ENCODE results near the gene HLA-DMA.
A peak's percentile ranks its signal among the peaks of the same experiment; 100 is the strongest.

The HLA-DMA gene

DNA sequence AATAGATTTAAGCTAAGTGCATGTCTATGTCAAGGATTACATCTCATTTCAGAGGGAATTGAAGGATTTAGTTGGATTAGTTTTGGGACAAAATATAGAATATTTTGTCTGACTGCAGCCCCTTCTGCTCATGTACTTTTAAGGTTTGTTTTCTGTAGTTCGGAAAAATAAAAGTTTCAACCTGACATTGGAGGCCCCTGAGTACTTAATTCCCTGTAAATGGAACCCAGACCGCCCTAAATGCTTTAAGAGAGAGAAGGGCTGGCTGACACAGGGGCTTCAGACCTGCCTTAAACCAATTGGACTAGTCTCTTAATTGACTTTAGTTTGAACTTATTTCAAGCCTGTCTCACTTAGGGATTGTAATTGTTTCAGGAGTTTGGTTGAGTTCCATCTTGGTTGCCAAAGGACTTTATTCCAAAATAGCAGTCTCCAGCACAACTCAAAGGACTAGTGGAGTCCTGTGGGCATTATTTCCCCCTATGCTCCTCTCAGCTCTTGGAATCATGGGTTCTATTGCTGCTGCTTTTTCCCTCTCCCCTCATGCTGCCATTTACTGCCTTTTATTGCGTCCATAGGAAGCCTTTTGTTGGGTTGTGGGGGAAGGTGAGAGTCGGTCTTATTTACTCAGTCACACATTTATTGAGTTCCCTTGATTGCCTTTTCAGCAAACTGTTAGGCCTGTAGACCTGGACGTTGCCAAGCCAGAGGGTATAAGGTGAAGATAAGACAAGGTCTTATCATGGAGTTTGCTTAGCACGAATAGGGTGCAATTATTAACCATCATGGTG, 30.0 kb upstream of the HLA-DMA start:
- Histone ChIP-seq H3K27ac (ENCODE audit: low read depth, low read length, severe bottlenecking) (peak overlapping the region; percentile 36), H3K4me3 (ENCODE audit: extremely low read depth, insufficient read depth, low read length, poor library complexity, severe bottlenecking) (no peak overlapping the region), H3K9me3 (ENCODE audit: control insufficient read depth, low read length) (no peaks in the 10 kb centered on the region), H3K4me1 (ENCODE audit: control insufficient read depth, insufficient read depth, low read length, poor library complexity, severe bottlenecking) (peaks cover 3% of the 10 kb centered on the region), H3K36me3 (ENCODE audit: control insufficient read depth, insufficient read depth, low read length) (peaks cover 45% of the 10 kb centered on the region)
- 86 to 94% methylated on average over 1 to 3 of the region's 6 CpGs for WGBS, 2 experiments (ENCODE audit: insufficient coverage in 2 of 2)

DNA sequence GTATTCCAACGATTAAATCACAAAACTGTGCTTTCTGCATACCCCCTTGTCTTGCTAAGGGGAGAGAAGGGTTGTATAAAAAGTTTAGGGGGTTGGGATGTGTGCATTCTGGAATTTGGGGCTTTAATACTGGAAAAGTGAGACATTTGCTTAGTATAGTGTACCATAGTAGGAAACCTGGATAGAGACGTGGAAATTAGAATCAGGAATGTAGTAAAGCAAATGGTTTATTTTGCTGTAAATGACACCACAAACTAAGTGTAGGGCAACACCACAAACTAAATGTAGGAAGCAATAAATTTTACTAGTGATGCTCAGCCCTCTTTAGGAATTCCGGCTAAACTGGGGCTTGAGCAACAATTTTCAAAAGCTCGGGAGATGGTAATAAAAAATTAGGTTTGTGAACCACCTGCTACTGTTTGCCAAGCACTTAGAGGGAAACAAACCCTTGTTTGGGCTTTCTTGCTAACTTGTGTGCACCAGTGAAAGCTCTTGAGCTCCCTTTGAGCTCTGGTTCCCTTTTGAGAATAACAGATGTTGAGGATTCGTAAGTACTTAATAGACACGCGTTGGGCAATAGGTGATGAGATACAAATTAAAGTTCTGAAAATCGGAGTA, 29.3 kb upstream of the HLA-DMA start:
- Histone ChIP-seq H3K4me1 (ENCODE audit: control insufficient read depth, insufficient read depth, low read length, poor library complexity, severe bottlenecking) (peaks cover 3% of the 10 kb centered on the region), H3K36me3 (ENCODE audit: control insufficient read depth, insufficient read depth, low read length) (peaks cover 52% of the 10 kb centered on the region), H3K4me3 (ENCODE audit: extremely low read depth, insufficient read depth, low read length, poor library complexity, severe bottlenecking) (no peak overlapping the region), H3K9me3 (ENCODE audit: control insufficient read depth, low read length) (no peaks in the 10 kb centered on the region), H3K27ac (ENCODE audit: low read depth, low read length, severe bottlenecking) (no peak overlapping the region)
- 88 to 98% methylated on average over 6 to 7 of the region's 8 CpGs for WGBS, 2 experiments (ENCODE audit: insufficient coverage in 2 of 2)

DNA sequence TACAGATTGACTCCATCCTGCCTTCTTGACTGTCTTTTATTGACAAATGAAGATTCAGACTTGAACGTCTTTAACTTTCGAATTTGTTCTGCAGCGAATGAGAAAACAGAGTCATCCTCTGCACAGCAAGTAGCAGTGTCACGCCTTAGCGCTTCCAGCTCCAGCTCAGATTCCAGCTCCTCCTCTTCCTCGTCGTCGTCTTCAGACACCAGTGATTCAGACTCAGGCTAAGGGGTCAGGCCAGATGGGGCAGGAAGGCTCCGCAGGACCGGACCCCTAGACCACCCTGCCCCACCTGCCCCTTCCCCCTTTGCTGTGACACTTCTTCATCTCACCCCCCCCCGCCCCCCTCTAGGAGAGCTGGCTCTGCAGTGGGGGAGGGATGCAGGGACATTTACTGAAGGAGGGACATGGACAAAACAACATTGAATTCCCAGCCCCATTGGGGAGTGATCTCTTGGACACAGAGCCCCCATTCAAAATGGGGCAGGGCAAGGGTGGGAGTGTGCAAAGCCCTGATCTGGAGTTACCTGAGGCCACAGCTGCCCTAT, 27.7 kb upstream of the HLA-DMA start:
- peaks cover 14% of the 10 kb centered on the region for H3K4me1 ChIP-seq (ENCODE audit: control insufficient read depth, insufficient read depth, low read length, poor library complexity, severe bottlenecking)
- 90 to 96% methylated on average over 8 of the region's 11 CpGs for WGBS, 2 experiments (ENCODE audit: insufficient coverage in 2 of 2)
- peaks cover 68% of the 10 kb centered on the region for H3K36me3 ChIP-seq (ENCODE audit: control insufficient read depth, insufficient read depth, low read length)

DNA sequence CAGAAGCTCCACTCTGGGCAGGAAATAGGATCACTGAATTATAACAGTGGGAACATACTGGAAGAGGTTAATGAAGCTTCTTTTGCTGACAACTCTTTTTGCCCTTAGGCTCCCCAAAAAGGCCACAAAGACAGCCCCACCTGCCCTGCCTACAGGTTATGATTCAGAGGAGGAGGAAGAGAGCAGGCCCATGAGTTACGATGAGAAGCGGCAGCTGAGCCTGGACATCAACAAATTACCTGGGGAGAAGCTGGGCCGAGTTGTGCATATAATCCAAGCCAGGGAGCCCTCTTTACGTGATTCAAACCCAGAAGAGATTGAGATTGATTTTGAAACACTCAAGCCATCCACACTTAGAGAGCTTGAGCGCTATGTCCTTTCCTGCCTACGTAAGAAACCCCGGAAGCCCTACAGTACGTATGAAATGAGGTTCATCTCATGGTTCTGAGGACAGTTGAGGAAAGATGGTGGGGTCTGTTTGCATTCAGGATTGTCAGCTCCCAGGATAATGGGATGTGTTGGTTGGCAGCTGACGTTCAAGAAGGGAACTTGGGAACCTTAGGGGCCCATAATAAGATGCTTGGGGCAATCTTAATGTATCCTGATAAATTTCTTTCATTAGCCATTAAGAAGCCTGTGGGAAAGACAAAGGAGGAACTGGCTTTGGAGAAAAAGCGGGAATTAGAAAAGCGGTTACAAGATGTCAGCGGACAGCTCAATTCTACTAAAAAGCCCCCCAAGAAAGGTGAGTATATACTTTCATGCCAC, 27.0 kb upstream of the HLA-DMA start:
- 96 to 97% methylated on average over 8 to 10 of the region's 12 CpGs for WGBS, 2 experiments (ENCODE audit: insufficient coverage in 2 of 2)
- Histone ChIP-seq H3K4me3 (ENCODE audit: extremely low read depth, insufficient read depth, low read length, poor library complexity, severe bottlenecking) (no peak overlapping the region), H3K36me3 (ENCODE audit: control insufficient read depth, insufficient read depth, low read length) (peaks cover 75% of the 10 kb centered on the region), H3K9me3 (ENCODE audit: control insufficient read depth, low read length) (no peaks in the 10 kb centered on the region), H3K4me1 (ENCODE audit: control insufficient read depth, insufficient read depth, low read length, poor library complexity, severe bottlenecking) (peaks cover 16% of the 10 kb centered on the region), H3K27ac (ENCODE audit: low read depth, low read length, severe bottlenecking) (peak overlapping the region; percentile 23)

More for the DNA sequence above, 27.7 kb upstream of the HLA-DMA start:
- Histone ChIP-seq H3K27ac (ENCODE audit: low read depth, low read length, severe bottlenecking) (peak overlapping the region; percentile 23), H3K9me3 (ENCODE audit: control insufficient read depth, low read length) (no peaks in the 10 kb centered on the region), H3K4me3 (ENCODE audit: extremely low read depth, insufficient read depth, low read length, poor library complexity, severe bottlenecking) (no peak overlapping the region)

DNA sequence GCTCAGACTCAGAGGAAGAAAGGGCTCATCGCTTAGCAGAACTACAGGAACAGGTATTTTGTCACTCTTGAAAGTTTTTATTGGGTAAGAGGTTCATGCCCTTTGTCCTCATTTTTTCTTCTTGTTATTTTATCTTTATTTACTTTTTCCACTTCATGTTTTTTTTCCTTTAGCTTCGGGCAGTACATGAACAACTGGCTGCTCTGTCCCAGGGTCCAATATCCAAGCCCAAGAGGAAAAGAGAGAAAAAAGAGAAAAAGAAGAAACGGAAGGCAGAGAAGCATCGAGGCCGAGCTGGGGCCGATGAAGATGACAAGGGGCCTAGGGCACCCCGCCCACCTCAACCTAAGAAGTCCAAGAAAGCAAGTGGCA, 25.0 kb upstream of the HLA-DMA start:
- Histone ChIP-seq H3K9me3 (ENCODE audit: control insufficient read depth, low read length) (no peaks in the 10 kb centered on the region), H3K4me1 (ENCODE audit: control insufficient read depth, insufficient read depth, low read length, poor library complexity, severe bottlenecking) (peaks cover 16% of the 10 kb centered on the region), H3K4me3 (ENCODE audit: extremely low read depth, insufficient read depth, low read length, poor library complexity, severe bottlenecking) (no peak overlapping the region), H3K27ac (ENCODE audit: low read depth, low read length, severe bottlenecking) (no peak overlapping the region), H3K36me3 (ENCODE audit: control insufficient read depth, insufficient read depth, low read length) (peaks cover 95% of the 10 kb centered on the region)
- WGBS, 2 experiments (ENCODE audit: insufficient coverage in 2 of 2) = 93 to 94% methylated on average over 5 to 6 of the region's 7 CpGs

DNA sequence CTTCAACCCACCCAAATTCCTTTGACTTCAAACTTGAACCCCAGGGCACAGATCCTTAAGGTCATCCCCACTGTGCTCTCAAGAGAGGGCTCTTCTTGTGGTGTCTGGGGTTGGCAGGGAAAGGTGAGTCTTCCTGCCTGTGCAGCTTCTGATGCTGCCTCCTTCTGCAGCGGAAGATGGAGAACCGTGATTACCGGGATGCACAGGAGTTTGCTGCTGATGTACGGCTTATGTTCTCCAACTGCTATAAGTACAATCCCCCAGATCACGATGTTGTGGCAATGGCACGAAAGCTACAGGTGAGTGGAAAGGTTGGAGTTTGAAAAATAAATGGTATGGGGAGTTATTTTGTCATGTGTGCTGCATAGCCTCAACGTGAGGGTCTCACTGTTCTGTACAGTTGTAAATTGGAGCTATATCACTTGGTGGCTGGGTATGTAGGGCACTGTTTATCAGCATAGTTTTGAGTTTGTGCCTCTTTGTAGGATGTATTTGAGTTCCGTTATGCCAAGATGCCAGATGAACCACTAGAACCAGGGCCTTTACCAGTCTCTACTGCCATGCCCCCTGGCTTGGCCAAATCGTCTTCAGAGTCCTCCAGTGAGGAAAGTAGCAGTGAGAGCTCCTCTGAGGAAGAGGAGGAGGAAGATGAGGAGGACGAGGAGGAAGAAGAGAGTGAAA, 24.5 kb upstream of the HLA-DMA start:
- Histone ChIP-seq H3K36me3 (ENCODE audit: control insufficient read depth, insufficient read depth, low read length) (peaks cover 100% of the 10 kb centered on the region), H3K27ac (ENCODE audit: low read depth, low read length, severe bottlenecking) (no peak overlapping the region), H3K4me1 (ENCODE audit: control insufficient read depth, insufficient read depth, low read length, poor library complexity, severe bottlenecking) (peaks cover 16% of the 10 kb centered on the region), H3K9me3 (ENCODE audit: control insufficient read depth, low read length) (no peaks in the 10 kb centered on the region), H3K4me3 (ENCODE audit: extremely low read depth, insufficient read depth, low read length, poor library complexity, severe bottlenecking) (no peak overlapping the region)
- 93 to 95% methylated on average over 7 of the region's 10 CpGs for WGBS, 2 experiments (ENCODE audit: insufficient coverage in 2 of 2)

DNA sequence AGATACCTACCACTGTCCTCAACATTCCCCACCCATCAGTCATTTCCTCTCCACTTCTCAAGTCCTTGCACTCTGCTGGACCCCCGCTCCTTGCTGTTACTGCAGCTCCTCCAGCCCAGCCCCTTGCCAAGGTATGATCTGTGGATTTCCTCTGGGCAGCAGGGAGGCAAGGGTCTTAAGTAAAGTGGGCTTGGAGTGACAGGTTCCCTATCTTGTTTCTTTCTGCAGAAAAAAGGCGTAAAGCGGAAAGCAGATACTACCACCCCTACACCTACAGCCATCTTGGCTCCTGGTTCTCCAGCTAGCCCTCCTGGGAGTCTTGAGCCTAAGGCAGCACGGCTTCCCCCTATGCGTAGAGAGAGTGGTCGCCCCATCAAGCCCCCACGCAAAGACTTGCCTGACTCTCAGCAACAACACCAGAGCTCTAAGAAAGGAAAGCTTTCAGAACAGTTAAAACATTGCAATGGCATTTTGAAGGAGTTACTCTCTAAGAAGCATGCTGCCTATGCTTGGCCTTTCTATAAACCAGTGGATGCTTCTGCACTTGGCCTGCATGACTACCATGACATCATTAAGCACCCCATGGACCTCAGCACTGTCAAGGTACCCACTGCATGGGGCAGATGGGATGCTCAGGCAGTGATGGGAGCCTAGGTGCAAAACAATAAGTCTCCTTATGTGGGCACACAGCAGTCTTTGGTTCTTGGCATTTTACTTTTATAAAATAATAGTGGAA, 23.6 kb upstream of the HLA-DMA start:
- 94 to 100% methylated on average over 2 to 3 of the region's 7 CpGs for WGBS, 2 experiments (ENCODE audit: insufficient coverage in 2 of 2)
- Histone ChIP-seq H3K4me1 (ENCODE audit: control insufficient read depth, insufficient read depth, low read length, poor library complexity, severe bottlenecking) (peaks cover 14% of the 10 kb centered on the region), H3K9me3 (ENCODE audit: control insufficient read depth, low read length) (no peaks in the 10 kb centered on the region), H3K27ac (ENCODE audit: low read depth, low read length, severe bottlenecking) (peak overlapping the region; percentile 0), H3K36me3 (ENCODE audit: control insufficient read depth, insufficient read depth, low read length) (peaks cover 95% of the 10 kb centered on the region), H3K4me3 (ENCODE audit: extremely low read depth, insufficient read depth, low read length, poor library complexity, severe bottlenecking) (no peak overlapping the region)

DNA sequence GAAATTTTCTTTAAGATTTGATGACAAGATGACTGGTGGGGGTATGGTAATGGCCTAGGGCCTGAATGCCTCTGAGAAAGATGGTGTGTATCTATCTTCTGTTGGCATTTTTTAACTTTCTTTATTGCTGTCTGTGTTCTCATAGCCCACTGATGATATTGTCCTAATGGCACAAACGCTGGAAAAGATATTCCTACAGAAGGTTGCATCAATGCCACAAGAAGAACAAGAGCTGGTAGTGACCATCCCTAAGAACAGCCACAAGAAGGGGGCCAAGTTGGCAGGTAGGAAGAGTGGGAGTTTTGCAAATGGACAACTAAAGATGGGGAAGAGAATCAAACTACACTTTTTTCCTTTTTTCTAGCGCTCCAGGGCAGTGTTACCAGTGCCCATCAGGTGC, 23.0 kb upstream of the HLA-DMA start:
- Histone ChIP-seq H3K4me3 (ENCODE audit: extremely low read depth, insufficient read depth, low read length, poor library complexity, severe bottlenecking) (peak overlapping the region; percentile 96), H3K4me1 (ENCODE audit: control insufficient read depth, insufficient read depth, low read length, poor library complexity, severe bottlenecking) (peaks cover 14% of the 10 kb centered on the region), H3K9me3 (ENCODE audit: control insufficient read depth, low read length) (no peaks in the 10 kb centered on the region), H3K27ac (ENCODE audit: low read depth, low read length, severe bottlenecking) (peak overlapping the region; percentile 10), H3K36me3 (ENCODE audit: control insufficient read depth, insufficient read depth, low read length) (peaks cover 89% of the 10 kb centered on the region)
- WGBS, 2 experiments (ENCODE audit: insufficient coverage in 2 of 2) = 90 to 100% methylated on average over 2 of the region's 2 CpGs

DNA sequence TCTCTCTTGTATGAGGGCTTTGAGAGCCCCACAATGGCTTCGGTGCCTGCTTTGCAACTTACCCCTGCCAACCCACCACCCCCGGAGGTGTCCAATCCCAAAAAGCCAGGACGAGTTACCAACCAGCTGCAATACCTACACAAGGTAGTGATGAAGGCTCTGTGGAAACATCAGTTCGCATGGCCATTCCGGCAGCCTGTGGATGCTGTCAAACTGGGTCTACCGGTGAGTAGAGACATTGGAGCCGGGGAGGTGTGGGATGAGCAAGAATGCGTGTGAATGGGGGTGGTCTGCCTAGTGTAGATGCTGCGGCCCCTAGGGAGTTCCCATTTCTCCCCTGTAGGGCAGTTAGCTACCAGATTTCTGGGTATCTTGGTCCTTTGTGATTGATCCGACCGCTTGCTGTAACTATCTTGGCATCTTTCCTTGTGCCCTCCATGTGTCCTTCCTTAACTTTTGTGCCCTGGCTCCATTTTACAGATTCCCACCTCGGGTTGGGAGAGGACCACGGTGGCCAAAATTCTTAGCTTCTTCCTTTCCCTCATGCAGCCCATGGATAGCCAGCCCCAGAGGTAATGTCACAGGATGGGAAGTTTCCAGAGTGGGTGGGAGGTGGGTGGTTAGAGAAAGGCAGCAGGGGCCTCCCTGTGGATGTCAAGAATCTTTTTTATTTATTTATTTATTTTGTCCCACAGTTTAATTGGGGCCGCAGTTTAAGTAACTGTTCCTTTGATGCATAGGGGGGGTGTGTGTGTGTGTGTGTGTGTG, 21.8 kb upstream of the HLA-DMA start:
- H3K9me3 ChIP-seq (ENCODE audit: control insufficient read depth, low read length) = no peaks in the 10 kb centered on the region

More for the DNA sequence above, 21.8 kb upstream of the HLA-DMA start:
- peak overlapping the region; percentile 96 for H3K4me3 ChIP-seq (ENCODE audit: extremely low read depth, insufficient read depth, low read length, poor library complexity, severe bottlenecking)
- no peak overlapping the region for H3K27ac ChIP-seq (ENCODE audit: low read depth, low read length, severe bottlenecking)
- H3K4me1 ChIP-seq (ENCODE audit: control insufficient read depth, insufficient read depth, low read length, poor library complexity, severe bottlenecking) = peaks cover 14% of the 10 kb centered on the region
- WGBS, 2 experiments (ENCODE audit: insufficient coverage in 2 of 2) = 24 to 34% methylated on average over 9 of the region's 14 CpGs
- H3K36me3 ChIP-seq (ENCODE audit: control insufficient read depth, insufficient read depth, low read length) = peaks cover 77% of the 10 kb centered on the region

All from mesodermal cell (in vitro differentiated cells).